Colon (tissue), 2 donors: ENCODE data around the gene P4HB.

ENCODE experiments used
- FAIRE-seq: peaks from 2 replicates; lab custom pipeline; 2012; peaks lifted over from hg19 to GRCh38; lab: Jason Lieb, UNC
- donor health status: control.
- donor health status: control.

P4HB gene

GRCh38 chr17:81868674-81869220 lies 8.4 kb upstream of the P4HB start:
- FAIRE-seq: no peak

GRCh38 chr17:81867991-81868673 lies 7.8 kb upstream of the P4HB start:
- no peak for FAIRE-seq

DNA sequence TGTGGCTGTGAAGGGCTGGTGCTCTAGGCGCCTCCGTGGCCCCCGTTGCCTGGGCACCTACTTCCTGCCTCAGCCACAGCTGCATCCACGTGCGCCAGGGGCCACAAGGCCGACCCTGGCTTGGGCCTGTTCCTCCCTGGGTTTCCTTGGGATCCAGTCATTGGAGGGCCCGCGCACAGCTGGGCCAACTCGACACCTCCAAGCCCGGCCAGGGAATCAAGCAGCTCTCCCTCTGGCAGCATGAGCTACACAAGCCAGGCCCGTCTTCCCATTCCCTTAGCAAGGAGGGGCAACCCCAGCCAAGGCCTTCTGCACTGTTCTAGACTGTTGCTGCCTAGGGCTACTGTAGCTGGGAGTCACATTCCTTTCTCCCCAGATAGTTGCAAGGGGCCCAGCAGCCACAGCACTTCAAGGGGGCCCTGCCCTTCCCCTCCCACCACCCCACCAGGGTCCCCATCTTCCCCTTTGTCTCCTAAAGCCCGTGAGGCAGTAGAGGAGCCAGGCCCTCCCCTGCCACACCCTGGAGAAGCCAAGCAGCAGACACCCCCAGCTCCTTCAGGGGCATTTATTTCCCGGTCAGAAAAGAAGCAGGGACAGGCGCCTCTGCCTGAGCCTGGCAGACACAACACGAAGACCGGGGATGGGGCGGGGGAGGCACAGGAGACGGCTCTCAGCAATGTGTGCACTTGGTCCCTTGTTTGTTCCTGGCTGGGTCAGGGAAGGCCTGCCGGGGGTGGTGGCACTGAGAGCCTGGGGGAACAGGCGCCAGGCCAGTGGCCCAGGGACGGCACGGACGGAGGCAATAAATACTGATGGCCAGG lies 7.0 kb upstream of the P4HB start:
- FAIRE-seq: no peak

DNA sequence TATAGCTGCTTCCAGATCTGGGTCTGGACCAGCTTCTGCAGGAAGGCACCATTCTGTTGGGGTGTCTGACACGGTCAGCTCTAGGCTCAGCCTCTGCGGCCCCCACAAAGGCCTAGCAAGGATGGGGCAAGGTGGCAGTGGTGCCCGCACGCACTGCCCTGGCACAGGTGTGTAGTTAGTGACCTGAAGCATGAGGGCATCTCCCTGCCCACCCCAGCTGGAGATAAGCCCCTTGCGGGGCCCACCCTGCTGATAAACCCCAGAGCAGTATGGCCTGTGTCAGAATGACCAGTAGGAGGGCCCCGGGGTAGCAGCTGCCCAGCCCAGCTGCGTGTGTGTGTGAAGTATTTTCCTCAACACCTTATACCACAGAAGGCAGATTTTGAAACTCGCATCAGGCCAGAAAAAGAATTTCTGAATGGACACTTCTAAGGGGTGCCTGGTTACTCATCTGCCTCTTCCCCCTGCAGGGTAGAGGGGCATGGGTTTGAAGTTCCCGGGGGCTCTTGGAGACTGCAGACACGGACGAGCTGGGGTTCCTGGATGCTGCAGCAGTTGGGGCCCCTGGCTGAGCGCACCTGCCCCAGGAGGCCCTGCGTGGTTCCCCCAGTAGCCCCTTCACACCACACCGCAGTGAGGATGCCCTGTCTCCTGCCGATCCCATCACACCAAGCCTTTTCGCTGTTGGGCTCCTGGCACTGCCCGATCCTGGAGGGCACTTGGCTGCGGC lies 6.3 kb upstream of the P4HB start:
- FAIRE-seq: no peak

GRCh38 chr17:81865733-81866439 lies 5.6 kb upstream of the P4HB start:
- FAIRE-seq: no peak

DNA sequence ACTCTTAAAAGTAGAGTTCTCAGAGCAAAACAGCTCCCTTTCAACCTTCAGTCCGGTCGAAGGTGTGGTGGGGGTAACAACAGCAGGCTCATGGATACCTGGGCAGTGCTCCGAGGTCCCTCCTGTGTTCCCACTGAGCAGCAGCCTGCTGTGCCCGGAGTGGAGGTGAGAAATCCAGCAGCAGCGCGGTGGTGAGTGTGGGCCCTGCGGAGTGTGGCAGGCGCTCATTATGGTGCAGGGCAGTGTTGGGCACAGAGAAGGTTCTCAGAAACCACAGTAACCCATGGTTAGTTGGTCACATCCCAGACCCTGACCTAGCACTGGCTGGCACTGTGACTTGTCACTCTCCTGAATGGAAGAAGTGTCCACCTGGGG lies 5.0 kb upstream of the P4HB start:
- no peak for FAIRE-seq

DNA sequence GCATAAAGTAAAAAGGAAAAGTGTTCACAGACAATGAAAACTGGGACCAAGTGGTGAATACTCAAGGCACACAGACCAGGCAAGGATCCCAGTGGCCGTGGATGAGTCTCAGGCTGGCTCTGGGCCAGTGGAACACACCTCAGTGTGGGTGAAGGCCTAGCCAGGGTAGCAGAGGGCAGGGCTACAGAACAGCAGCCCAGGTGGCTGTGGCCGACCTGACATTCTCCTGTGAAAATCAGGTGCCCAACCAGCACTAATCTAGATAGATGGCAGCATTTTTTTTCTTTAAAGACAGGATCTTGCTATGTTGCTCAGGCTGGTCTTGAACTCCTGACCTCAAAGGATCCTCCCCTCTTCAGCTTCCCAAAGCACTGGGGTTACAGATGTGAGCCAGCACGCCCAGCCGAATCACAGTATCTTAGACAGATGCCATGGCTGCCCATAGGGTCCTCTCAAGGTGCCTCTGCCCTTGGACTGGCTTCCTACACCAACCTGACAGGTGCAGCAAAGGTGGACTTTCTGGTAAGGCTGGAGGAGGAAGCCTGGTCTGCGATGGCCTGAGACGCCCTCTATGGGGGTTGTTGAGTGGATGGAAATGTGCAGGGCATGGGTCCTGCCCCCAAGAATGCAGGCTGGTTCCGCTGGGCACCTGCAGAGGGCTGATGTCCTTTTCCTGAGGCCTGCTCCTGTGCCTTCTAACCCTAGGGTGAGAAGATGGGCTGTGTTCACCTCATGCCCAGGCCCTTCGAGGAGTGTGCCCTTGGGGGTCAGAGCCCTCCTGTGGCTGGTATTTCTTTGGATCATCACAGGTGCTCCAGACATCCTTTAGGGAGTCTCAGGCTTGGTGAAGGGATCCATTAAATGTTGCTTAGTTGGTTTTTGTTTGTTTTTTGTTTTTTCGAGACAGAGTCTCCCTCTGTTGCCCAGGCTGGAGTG lies 3.8 kb upstream of the P4HB start:
- no peak for FAIRE-seq

DNA sequence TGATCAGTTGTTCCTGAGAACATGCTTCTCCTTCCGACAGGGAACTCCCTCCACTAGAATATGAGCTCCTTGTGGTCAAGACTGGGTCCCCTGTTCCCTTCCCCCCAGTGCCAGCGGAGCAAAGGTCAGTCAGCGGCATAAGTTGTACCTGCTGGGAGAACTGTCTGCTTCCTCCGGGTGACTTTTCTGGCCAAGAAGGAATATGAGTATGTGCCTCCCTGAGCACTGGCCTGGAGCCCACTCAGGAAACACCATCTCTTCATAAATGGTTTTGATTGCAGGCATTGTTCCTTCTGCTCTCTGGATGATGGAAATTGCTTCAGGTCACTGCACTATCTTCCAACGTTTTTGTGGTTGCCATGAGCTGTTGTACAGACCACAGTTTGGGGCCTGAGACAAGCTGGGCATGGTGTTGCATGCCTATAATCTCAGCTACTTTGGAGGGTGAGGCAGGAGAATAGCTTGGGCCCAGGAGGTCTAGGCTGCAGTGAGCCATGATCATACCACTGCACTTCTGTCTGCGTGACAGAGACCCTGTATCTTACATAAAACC lies 2.9 kb upstream of the P4HB start:
- no peak for FAIRE-seq

DNA sequence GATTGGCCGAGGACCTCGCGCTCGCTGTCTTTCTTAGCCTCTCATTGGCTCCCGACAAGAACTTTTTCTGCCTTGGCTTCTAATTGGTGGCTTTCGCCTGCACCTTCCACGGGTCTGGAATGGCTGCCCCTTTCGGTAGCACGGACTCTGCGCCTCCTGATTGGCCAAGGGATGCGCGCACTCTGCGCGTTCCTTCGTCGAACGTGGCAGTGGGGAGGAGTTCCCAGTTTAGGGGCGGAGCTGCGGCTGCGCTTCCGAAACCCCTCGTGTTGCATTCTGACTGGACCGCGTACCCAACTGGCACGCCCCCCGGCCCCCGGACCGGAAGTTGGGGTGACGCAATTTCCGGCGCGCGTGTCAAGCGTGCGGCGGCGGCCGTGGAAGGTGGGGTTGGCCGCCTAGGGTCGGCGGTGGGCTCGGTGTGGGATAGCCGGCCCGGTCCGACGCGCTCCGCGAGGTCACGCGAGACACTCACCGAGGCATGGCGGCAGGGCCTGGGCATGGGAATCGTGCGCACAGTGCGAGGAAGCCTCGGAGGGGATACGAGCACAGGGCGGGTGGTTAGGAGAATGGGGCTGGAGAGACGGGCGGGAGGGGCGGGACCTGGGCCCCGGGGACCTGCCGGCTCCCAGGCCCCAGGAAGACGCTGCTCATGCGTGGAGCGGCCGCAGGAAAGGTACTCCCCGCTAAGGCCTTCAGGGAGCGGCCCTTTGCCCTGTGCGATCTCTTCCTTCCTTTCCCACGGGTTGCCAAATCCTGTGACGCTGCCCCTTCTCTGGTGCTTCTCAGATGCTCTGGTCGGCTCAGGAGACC lies 627 bp upstream of the P4HB start:
- no peak for FAIRE-seq

GRCh38 chr17:81858967-81859905 lies 1.1 kb downstream of the P4HB start:
- no peak for FAIRE-seq

- no peak for FAIRE-seq
Observed at GRCh38 chr17:81858170-81858966, 2.0 kb downstream of the P4HB start.

GRCh38 chr17:81854974-81855774 lies 5.2 kb downstream of the P4HB start:
- FAIRE-seq: no peak

- FAIRE-seq: no peak
Observed at GRCh38 chr17:81852237-81852636, 8.1 kb downstream of the P4HB start.

DNA sequence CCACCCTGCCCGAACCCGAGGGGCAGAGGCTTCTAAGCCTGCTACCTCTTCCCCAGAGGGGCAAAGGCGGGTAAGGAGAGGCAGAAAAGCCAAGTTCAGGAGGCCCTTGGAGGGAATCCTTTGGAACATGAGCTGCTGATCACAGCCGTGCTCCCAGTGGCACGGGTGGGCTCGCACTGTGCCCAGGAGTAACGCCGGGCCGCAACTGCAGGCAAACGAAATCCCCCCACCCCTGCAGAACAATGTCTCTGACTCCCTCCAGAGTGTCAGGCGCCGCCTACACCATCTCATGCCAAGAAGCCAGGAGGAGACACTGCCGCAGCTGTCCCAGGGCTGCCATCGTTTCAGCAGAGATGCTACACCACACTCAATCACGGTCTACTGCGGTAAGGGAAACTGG lies 8.9 kb downstream of the P4HB start:
- no peak for FAIRE-seq

DNA sequence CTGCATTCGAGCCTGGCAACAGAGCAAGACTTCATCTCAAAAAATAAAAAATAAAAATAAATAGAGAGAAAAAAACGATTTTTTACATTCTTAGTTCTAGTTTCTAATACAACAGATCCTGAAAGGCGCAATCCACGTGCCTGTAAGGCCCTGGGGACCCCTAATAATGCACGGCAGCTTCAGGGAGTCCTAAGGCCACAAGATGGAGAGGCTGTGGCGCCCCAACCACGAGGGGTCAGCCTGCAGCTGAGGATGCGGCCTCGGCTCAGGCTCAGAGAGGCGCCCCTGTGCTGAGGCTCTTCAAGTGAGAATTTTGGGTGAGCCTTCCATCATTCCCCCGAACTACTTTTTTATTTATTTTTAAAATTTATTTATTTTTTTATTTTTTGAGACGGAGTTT lies 10.9 kb downstream of the P4HB start:
- no peak for FAIRE-seq

DNA sequence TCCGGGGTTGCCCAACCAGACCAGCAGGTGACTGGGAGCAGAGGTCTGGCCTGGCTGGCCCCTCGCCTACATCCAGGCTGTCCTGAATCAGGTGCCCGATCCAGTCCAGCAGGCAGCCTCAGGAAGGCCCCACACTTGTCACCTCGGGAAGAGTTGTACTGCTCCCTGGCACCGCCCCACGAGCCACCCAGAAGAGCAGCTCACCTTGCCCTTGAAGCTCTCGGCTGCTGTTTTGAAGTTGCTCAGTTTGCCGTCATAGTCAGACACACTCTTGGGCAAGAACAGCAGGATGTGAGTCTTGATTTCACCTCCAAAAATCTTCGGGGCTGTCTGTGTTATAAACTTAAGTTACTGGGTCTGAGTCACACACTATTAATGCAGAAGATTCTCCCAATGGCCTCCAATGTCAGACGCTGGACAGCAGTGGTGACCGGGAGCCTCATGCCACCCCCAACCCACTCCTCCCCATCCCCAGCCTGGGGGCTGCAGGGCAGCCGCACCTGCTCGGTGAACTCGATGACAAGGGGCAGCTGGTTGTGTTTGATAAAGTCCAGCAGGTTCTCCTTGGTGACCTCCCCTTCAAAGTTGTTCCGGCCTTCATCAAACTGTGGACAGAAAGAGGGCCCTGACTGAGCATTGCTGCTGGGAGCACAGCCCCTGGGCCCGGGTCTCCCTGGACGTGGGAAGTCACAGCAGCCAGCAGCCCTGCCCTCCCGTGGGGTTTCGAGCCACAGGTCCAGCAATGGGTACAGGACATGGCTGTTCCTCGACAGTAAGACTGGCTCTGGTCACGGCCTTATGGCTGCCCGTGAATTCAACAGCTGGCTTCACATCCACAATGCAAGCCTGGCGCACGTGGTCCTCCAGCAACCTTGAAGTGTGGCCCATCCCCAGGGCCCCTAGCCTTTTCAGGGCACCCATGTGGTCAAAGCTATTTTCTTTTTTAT lies 13.3 kb downstream of the P4HB start:
- no peak for FAIRE-seq
